ENCODE measurements around the gene SLC25A45.

GRCh38 chr11:65428578-65429067, 46.2 kb upstream of the SLC25A45 start:
- no peak for TF ChIP-seq CTCF (conservative IDR thresholded peaks at IDR 0.05; ENCODE audit: low read depth in 2 of 2)
- TF ChIP-seq POLR2AphosphoS5 (IDR thresholded peaks at IDR 0.05; ENCODE audit: low read depth), result no peak
- no peak for TF ChIP-seq ZNF331 (CRISPR knock-in tag; IDR thresholded peaks at IDR 0.05; ENCODE audit: low read depth)
- TF ChIP-seq CREB1 (CRISPR knock-in tag; IDR thresholded peaks at IDR 0.05; ENCODE audit: low read depth), result no peak
- TF ChIP-seq JUNB (IDR thresholded peaks at IDR 0.05; ENCODE audit: unreplicated experiment), result no peak
- no peak for TF ChIP-seq EZH2 (IDR thresholded peaks at IDR 0.05; ENCODE audit: low read depth, unreplicated experiment)
- no peak for TF ChIP-seq REST (IDR thresholded peaks at IDR 0.05; ENCODE audit: unreplicated experiment)
- no peak for TF ChIP-seq NANOG (IDR thresholded peaks at IDR 0.05; ENCODE audit: borderline replicate concordance)
- no peak for TF ChIP-seq EZH2phosphoT487 (IDR thresholded peaks at IDR 0.05; ENCODE audit: unreplicated experiment)
- TF ChIP-seq ZNF114 (CRISPR knock-in tag; IDR thresholded peaks at IDR 0.05), result no peak
- TF ChIP-seq ETS1 (IDR thresholded peaks at IDR 0.05), result no peak

Data from GM23338 (cell line).